Activated CD8-positive, alpha-beta T cell treated with anti-CD3 and anti-CD28 coated beads for 36 hours (primary cell): ENCODE results near the gene PAK6. TPM values are rescaled to one million over a fixed set of nuclear protein-coding genes. Genes with fewer than 3 reads are reported as not detected.

Source experiments
- ATAC-seq: fragments of 200-7000 bp; cut with Tn5 transposase; one replicate; pipeline ENCODE4 v1.10.0; 2021; ENCODE audit warnings: mild to moderate bottlenecking, moderate library complexity
- CTCF ChIA-PET: fragments of 350-600 bp; sonication (Branson Sonifier 250); formaldehyde crosslinking; loops from one replicate; lab custom pipeline; 2021; ENCODE audit warnings: antibody characterized with exemption; lab: Charles Lee
- POLR2A ChIA-PET: fragments of 350-600 bp; sonication (Branson Sonifier 250); formaldehyde crosslinking; loops from one replicate; lab custom pipeline; 2021; ENCODE audit warnings: antibody characterized with exemption; lab: Charles Lee
- DNase-seq: peaks from one replicate; pipeline ENCODE4 v3.0.0-alpha.2; 2020
- H3K27ac Mint-ChIP-seq: one replicate; pipeline ENCODE4 v1.8.0; 2021; ENCODE audit warnings: mild to moderate bottlenecking, mixed read lengths
- H3K27me3 Mint-ChIP-seq: one replicate; pipeline ENCODE4 v1.8.0; 2021; ENCODE audit warnings: mixed read lengths
- H3K36me3 Mint-ChIP-seq: one replicate; pipeline ENCODE4 v1.8.0; 2021; ENCODE audit warnings: low read depth, mixed read lengths
- H3K4me1 Mint-ChIP-seq: one replicate; pipeline ENCODE4 v1.8.0; 2021; ENCODE audit warnings: low read depth, mixed read lengths
- H3K4me3 Mint-ChIP-seq: one replicate; pipeline ENCODE4 v1.8.0; 2021; ENCODE audit warnings: mild to moderate bottlenecking, moderate library complexity, mixed read lengths
- H3K9me3 Mint-ChIP-seq: one replicate; pipeline ENCODE4 v1.8.0; 2021; ENCODE audit warnings: mixed read lengths
- intact Hi-C: fragments of 100-400 bp; cut with micrococcal nuclease; formaldehyde crosslinking; loops from one replicate; pipeline ENCODE4 v1.10.0; 2022
- total RNA-seq, 2 experiments: library from RNA; stranded (reverse); gene quantifications; one replicate each; pipeline ENCODE4 v1.2.3, GENCODE V29; 2021
- TF ChIP-seq, protein P1 (sequence below): fragments of 200-600 bp; IDR thresholded peaks from one replicate; pipeline ENCODE4 v1.8.0; 2022; ENCODE audit warnings: antibody characterized with exemption, mild to moderate bottlenecking

Gene PAK6
- total RNA-seq, result under 1 TPM; 0.67 to 0.83 TPM

- DNase-seq, result peak; percentile 65
- TF ChIP-seq, protein P1, sequence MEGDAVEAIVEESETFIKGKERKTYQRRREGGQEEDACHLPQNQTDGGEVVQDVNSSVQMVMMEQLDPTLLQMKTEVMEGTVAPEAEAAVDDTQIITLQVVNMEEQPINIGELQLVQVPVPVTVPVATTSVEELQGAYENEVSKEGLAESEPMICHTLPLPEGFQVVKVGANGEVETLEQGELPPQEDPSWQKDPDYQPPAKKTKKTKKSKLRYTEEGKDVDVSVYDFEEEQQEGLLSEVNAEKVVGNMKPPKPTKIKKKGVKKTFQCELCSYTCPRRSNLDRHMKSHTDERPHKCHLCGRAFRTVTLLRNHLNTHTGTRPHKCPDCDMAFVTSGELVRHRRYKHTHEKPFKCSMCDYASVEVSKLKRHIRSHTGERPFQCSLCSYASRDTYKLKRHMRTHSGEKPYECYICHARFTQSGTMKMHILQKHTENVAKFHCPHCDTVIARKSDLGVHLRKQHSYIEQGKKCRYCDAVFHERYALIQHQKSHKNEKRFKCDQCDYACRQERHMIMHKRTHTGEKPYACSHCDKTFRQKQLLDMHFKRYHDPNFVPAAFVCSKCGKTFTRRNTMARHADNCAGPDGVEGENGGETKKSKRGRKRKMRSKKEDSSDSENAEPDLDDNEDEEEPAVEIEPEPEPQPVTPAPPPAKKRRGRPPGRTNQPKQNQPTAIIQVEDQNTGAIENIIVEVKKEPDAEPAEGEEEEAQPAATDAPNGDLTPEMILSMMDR, result no peak
- intact Hi-C loops, result no loop called here
- ChIA-PET CTCF (interaction anchor here (0.9 to 5.9 kb wide), 6 partner anchors 11 to 40 kb away, joined by 4 to 55 read pairs (median 11); no protein-coding TSS in a partner anchor), POLR2A (interaction anchor here (1.0 kb wide), 2 partner anchors 9 to 35 kb away, joined by 3 read pairs; no protein-coding TSS in a partner anchor)
- ATAC-seq, result peak; percentile 83
- Mint-ChIP-seq H3K9me3 (no peaks in the 10 kb centered on the region), H3K27ac (no peak within 1 kb of the TSS), H3K27me3 (peaks cover 18% of the 10 kb centered on the region), H3K36me3 (no peaks in the 10 kb centered on the region), H3K4me1 (peaks cover 7% of the 10 kb centered on the region), H3K4me3 (no peak within 1 kb of the TSS)
Measured at GRCh38 chr15:40238532-40239403, at the start of gene PAK6. Gene PAK6, plus strand, starts transcription at chr15:40239063. Its CDS starts 25,723 bp downstream, at chr15:40264786.

- H3K36me3 Mint-ChIP-seq, result peaks cover 43% of the 10 kb centered on the region
- ATAC-seq, result no peak
Measured at GRCh38 chr15:40190591-40190990, 48.3 kb upstream of the PAK6 start.

GRCh38 chr15:40192942-40193341 is 45.9 kb upstream of the PAK6 start:
- POLR2A ChIA-PET, result no interaction called here
- Mint-ChIP-seq H3K27me3 (no peaks in the 10 kb centered on the region), H3K27ac (no peak overlapping the region), H3K4me1 (peaks cover 16% of the 10 kb centered on the region), H3K36me3 (peaks cover 61% of the 10 kb centered on the region), H3K9me3 (no peaks in the 10 kb centered on the region), H3K4me3 (no peak overlapping the region)
- TF ChIP-seq, protein P1, result no peak
- intact Hi-C loops, result no loop called here
- ATAC-seq, result no peak
- CTCF ChIA-PET, result no interaction called here
- no peak for DNase-seq

More at GRCh38 chr15:40190591-40190990, 48.3 kb upstream of the PAK6 start:
- Mint-ChIP-seq H3K27me3 (no peaks in the 10 kb centered on the region), H3K4me3 (no peak overlapping the region), H3K4me1 (no peaks in the 10 kb centered on the region), H3K9me3 (no peaks in the 10 kb centered on the region), H3K27ac (no peak overlapping the region)
- POLR2A ChIA-PET, result interaction anchor here (1.5 kb wide), 1 partner anchor 28 kb away, joined by 3 read pairs; no protein-coding TSS in a partner anchor
- intact Hi-C loops, result no loop called here
- DNase-seq, result no peak
- TF ChIP-seq, protein P1, result no peak
- CTCF ChIA-PET, result no interaction called here

DNA sequence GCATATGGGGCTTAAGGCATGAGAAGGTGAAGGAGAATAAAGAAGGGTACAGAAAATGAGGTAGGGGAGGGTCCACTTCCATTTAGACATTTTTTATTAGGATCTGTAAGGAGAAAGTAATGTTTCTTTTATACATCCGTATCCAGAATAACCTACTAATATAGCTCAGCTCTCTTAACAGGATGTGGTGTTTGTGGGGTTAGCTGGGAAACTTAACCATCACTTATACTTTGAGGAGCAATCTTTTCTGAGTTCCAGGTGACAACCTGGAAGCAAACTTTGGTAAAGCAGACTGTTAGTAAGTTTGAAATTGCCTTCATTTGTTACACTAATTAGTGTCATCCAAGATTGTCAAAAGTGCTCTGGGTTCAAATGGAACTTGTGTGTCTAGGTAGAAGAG is 41.4 kb upstream of the PAK6 start:
- Mint-ChIP-seq H3K27ac (no peak overlapping the region), H3K4me1 (peaks cover 24% of the 10 kb centered on the region), H3K4me3 (no peak overlapping the region), H3K36me3 (peaks cover 65% of the 10 kb centered on the region), H3K27me3 (no peaks in the 10 kb centered on the region), H3K9me3 (no peaks in the 10 kb centered on the region)
- TF ChIP-seq, protein P1, result no peak
- POLR2A ChIA-PET, result interaction anchor here (0.7 kb wide), 1 partner anchor 190 kb away, joined by 3 read pairs; no protein-coding TSS in a partner anchor
- no peak for DNase-seq
- ATAC-seq, result no peak
- intact Hi-C loops, result no loop called here
- CTCF ChIA-PET, result interaction anchor here (1.0 to 1.8 kb wide), 2 partner anchors 81 to 152 kb away, joined by 3 to 6 read pairs; no protein-coding TSS in a partner anchor
